ENCODE data around the gene TBC1D19. TPM values are rescaled to one million over a fixed set of nuclear protein-coding genes. Genes with fewer than 3 reads are reported as not detected.

TBC1D19 gene
- polyA plus RNA-seq, 1 experiment: 8.3 TPM

DNA sequence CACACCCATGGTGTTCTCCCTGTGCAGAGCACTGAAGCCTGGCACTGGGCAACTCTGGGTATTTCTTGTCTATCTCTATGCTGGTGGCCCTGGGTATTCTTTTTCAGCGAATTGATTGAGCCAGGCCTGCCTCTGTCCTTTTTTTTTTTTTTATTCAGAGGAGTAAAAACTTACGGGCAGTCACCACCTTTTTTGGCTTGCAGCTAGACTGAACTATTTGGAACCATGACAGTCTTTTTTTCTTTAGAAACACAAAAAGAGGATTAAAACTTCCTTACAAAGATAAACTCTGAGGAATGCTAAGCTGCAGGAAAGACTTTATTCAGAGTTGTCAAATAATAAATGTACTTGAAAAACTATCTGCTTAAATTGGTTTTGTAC, 157.6 kb downstream of the TBC1D19 start:
- DNase-seq (ENCODE audit: low read depth): no peak
- H3K27me3 ChIP-seq (ENCODE audit: control insufficient read depth, insufficient read depth, low read length): no peaks in the 10 kb centered on the region
- ChIA-PET POLR2A (interaction anchor here (0.6 kb wide), 1 partner anchor 424 kb away, joined by 10 read pairs; no protein-coding TSS in a partner anchor), CTCF (no interaction called here)
- TF ChIP-seq, protein P1, sequence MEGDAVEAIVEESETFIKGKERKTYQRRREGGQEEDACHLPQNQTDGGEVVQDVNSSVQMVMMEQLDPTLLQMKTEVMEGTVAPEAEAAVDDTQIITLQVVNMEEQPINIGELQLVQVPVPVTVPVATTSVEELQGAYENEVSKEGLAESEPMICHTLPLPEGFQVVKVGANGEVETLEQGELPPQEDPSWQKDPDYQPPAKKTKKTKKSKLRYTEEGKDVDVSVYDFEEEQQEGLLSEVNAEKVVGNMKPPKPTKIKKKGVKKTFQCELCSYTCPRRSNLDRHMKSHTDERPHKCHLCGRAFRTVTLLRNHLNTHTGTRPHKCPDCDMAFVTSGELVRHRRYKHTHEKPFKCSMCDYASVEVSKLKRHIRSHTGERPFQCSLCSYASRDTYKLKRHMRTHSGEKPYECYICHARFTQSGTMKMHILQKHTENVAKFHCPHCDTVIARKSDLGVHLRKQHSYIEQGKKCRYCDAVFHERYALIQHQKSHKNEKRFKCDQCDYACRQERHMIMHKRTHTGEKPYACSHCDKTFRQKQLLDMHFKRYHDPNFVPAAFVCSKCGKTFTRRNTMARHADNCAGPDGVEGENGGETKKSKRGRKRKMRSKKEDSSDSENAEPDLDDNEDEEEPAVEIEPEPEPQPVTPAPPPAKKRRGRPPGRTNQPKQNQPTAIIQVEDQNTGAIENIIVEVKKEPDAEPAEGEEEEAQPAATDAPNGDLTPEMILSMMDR (IDR thresholded peaks at IDR 0.05; ENCODE audit: insufficient read depth, low read depth, low read length): no peak
- H3K4me3 ChIP-seq (ENCODE audit: low read depth, low read length): no peak overlapping the region
- H3K36me3 ChIP-seq (ENCODE audit: control insufficient read depth, insufficient read depth, low read length): no peaks in the 10 kb centered on the region

DNA sequence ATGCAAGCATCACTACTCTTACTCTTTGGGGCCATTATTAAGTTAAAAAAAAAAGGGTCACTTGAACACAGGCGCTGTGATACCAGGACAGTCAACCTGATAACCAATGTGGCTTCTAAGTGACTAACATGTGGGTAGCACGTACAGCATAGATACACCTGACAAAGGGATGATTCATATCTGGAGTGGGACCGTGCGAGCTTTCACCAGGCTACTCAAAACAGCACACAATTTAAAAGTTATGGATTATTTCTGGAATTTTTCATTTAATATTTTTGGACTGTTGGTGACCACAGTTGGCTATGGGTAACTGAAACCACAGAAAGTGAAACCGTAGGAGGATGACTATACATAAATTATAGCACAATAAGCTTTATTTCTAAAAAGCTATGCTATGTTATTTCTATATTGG, 162.9 kb downstream of the TBC1D19 start:
- peaks cover 1% of the 10 kb centered on the region; the same call in 1 of the 2 replicates for H3K36me3 ChIP-seq (ENCODE audit: control insufficient read depth, insufficient read depth, low read length)
- no peak for DNase-seq (ENCODE audit: low read depth)
- TF ChIP-seq, protein P1 (IDR thresholded peaks at IDR 0.05; ENCODE audit: insufficient read depth, low read depth, low read length): no peak
- POLR2A ChIA-PET: no interaction called here
- CTCF ChIA-PET: no interaction called here
- H3K4me3 ChIP-seq (ENCODE audit: low read depth, low read length): no peak overlapping the region
- no peaks in the 10 kb centered on the region for H3K27me3 ChIP-seq (ENCODE audit: control insufficient read depth, insufficient read depth, low read length)

DNA sequence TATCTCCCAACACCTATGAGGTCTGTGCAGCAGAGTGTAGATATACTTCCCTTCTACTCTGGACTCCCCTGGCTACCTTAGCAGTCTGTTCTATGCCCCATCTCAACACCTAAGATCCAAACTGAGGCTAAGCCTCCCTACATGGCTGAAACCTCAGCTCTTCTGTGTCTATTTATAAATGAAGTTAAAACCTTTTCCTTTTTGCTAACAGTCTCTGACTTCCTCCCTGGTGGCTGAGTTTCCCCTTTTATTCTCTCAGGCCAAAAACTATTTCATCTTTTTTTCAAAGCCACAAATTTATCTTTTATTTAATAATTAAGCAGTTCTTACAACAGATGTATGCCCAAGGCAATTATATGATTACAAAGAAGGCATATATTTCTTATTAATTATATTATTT, 164.9 kb downstream of the TBC1D19 start:
- TF ChIP-seq, protein P1 (IDR thresholded peaks at IDR 0.05; ENCODE audit: insufficient read depth, low read depth, low read length): no peak
- DNase-seq (ENCODE audit: low read depth): no peak
- POLR2A ChIA-PET: no interaction called here
- Histone ChIP-seq H3K36me3 (ENCODE audit: control insufficient read depth, insufficient read depth, low read length) (peaks cover 1% of the 10 kb centered on the region; the same call in 1 of the 2 replicates), H3K4me3 (ENCODE audit: low read depth, low read length) (no peak overlapping the region), H3K27me3 (ENCODE audit: control insufficient read depth, insufficient read depth, low read length) (no peaks in the 10 kb centered on the region)
- CTCF ChIA-PET: interaction anchor here (0.9 kb wide), 1 partner anchor 263 kb away, joined by 3 read pairs; no protein-coding TSS in a partner anchor

DNA sequence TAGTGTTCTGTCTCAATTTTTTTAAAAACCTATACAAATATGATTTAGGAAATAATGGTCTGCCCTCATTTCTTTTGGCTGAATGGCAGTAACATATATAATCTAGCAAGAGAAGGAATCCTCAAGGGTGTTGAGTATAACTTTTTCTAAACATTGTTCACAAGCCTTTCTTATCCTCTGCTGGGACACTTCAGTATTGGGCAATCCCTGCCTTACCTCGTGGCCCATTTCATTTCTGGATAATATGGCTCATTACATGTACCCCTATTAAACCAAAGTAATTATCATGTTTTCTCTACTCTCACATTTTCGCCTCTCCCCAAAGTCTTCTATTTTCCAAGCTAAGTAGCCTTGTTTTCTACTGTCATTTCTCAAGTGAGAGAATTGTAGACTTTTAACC, 166.0 kb downstream of the TBC1D19 start:
- ChIA-PET POLR2A (no interaction called here), CTCF (no interaction called here)
- TF ChIP-seq, protein P1 (IDR thresholded peaks at IDR 0.05; ENCODE audit: insufficient read depth, low read depth, low read length): no peak
- no peaks in the 10 kb centered on the region for H3K27me3 ChIP-seq (ENCODE audit: control insufficient read depth, insufficient read depth, low read length)
- DNase-seq (ENCODE audit: low read depth): no peak
- peaks cover 1% of the 10 kb centered on the region; the same call in 1 of the 2 replicates for H3K36me3 ChIP-seq (ENCODE audit: control insufficient read depth, insufficient read depth, low read length)
- no peak overlapping the region for H3K4me3 ChIP-seq (ENCODE audit: low read depth, low read length)

DNA sequence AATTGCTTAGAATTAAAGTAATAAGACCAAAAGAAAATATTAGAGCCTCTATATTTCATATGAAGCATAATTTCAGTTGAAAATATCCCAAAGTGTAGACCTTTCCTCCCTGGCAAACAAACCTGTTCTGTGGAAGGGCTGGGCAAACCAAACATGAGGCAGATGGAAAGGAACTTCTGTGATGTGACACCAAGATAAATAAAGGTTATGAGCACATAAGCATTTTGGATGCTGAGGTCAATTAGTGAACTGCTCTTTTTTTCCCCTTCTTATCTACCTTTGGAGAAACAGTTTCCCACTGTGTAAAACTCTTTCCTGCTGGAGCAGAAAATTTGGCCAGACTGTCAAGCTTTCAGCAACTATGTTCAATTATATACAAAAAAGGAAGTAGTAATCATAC, 167.1 kb downstream of the TBC1D19 start:
- Histone ChIP-seq H3K4me3 (ENCODE audit: low read depth, low read length) (no peak overlapping the region), H3K36me3 (ENCODE audit: control insufficient read depth, insufficient read depth, low read length) (peaks cover 1% of the 10 kb centered on the region; the same call in 1 of the 2 replicates), H3K27me3 (ENCODE audit: control insufficient read depth, insufficient read depth, low read length) (no peaks in the 10 kb centered on the region)
- TF ChIP-seq, protein P1 (IDR thresholded peaks at IDR 0.05; ENCODE audit: insufficient read depth, low read depth, low read length): no peak
- CTCF ChIA-PET: no interaction called here
- no peak for DNase-seq (ENCODE audit: low read depth)
- POLR2A ChIA-PET: no interaction called here
